Measurements from ENCODE around the gene PRSS57. TPM values are rescaled to one million over a fixed set of nuclear protein-coding genes. Genes with fewer than 3 reads are reported as not detected.
A peak's percentile ranks its signal among the peaks of the same experiment; 100 is the strongest.

The PRSS57 gene
- total and polyA plus RNA-seq, 2 of the 13 experiments (the other 11 are each of a cell fraction or from before 2014, with no cell fraction given), result 0.12 TPM; not detected in 1

GRCh38 chr19:737591-738093 is 42.4 kb upstream of the PRSS57 start:
- BruUV-seq (replicated peaks), result no TSS peak
- POLR2A ChIA-PET, result interaction anchor here (0.8 to 5.3 kb wide), 11 partner anchors 14 to 239 kb away, joined by 3 to 81 read pairs (median 8); partner anchors contain the start of genes MISP, PALM and RNF126
- TF ChIP-seq SNAPC2 (CRISPR knock-in tag; IDR thresholded peaks at IDR 0.05) (no peak), ZNF720 (CRISPR knock-in tag; IDR thresholded peaks at IDR 0.05) (no peak), MXD4 (CRISPR knock-in tag; IDR thresholded peaks at IDR 0.05) (0 out of 2 replicates have a peak, but pooled peaks have one; percentile 20), NCOA2 (CRISPR knock-in tag; IDR thresholded peaks at IDR 0.05) (no peak), BRD4 (CRISPR knock-in tag; IDR thresholded peaks at IDR 0.05) (0 out of 2 replicates have a peak, but pooled peaks have one; percentile 28), ZNF558 (CRISPR knock-in tag; IDR thresholded peaks at IDR 0.05; ENCODE audit: borderline replicate concordance) (no peak), TEF (CRISPR knock-in tag; IDR thresholded peaks at IDR 0.05) (no peak), MYC (CRISPR knock-in tag; IDR thresholded peaks at IDR 0.05; ENCODE audit: borderline replicate concordance) (0 out of 2 replicates have a peak, but pooled peaks have one; percentile 16), SMAD3 (CRISPR knock-in tag; IDR thresholded peaks at IDR 0.05) (no peak), XBP1 (CRISPR knock-in tag; IDR thresholded peaks at IDR 0.05) (no peak), ZNF460 (CRISPR knock-in tag; IDR thresholded peaks at IDR 0.05; ENCODE audit: borderline replicate concordance) (peak; percentile 76), HNRNPL (IDR thresholded peaks at IDR 0.05; ENCODE audit: low read depth, low read length) (0 out of 2 replicates have a peak, but pooled peaks have one; percentile 70), DMAP1 (CRISPR knock-in tag; IDR thresholded peaks at IDR 0.05) (no peak), SETDB1 (CRISPR knock-in tag; IDR thresholded peaks at IDR 0.05; ENCODE audit: borderline replicate concordance) (no peak), ZNF121 (CRISPR knock-in tag; IDR thresholded peaks at IDR 0.05) (no peak), SKI (IDR thresholded peaks at IDR 0.05; ENCODE audit: partially characterized antibody) (peak; percentile 10), WIZ (CRISPR knock-in tag; IDR thresholded peaks at IDR 0.05) (no peak)
- TF ChIP-seq, protein P1, sequence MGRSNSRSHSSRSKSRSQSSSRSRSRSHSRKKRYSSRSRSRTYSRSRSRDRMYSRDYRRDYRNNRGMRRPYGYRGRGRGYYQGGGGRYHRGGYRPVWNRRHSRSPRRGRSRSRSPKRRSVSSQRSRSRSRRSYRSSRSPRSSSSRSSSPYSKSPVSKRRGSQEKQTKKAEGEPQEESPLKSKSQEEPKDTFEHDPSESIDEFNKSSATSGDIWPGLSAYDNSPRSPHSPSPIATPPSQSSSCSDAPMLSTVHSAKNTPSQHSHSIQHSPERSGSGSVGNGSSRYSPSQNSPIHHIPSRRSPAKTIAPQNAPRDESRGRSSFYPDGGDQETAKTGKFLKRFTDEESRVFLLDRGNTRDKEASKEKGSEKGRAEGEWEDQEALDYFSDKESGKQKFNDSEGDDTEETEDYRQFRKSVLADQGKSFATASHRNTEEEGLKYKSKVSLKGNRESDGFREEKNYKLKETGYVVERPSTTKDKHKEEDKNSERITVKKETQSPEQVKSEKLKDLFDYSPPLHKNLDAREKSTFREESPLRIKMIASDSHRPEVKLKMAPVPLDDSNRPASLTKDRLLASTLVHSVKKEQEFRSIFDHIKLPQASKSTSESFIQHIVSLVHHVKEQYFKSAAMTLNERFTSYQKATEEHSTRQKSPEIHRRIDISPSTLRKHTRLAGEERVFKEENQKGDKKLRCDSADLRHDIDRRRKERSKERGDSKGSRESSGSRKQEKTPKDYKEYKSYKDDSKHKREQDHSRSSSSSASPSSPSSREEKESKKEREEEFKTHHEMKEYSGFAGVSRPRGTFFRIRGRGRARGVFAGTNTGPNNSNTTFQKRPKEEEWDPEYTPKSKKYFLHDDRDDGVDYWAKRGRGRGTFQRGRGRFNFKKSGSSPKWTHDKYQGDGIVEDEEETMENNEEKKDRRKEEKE (IDR thresholded peaks at IDR 0.05), result no peak
- TF ChIP-seq, protein P2, sequence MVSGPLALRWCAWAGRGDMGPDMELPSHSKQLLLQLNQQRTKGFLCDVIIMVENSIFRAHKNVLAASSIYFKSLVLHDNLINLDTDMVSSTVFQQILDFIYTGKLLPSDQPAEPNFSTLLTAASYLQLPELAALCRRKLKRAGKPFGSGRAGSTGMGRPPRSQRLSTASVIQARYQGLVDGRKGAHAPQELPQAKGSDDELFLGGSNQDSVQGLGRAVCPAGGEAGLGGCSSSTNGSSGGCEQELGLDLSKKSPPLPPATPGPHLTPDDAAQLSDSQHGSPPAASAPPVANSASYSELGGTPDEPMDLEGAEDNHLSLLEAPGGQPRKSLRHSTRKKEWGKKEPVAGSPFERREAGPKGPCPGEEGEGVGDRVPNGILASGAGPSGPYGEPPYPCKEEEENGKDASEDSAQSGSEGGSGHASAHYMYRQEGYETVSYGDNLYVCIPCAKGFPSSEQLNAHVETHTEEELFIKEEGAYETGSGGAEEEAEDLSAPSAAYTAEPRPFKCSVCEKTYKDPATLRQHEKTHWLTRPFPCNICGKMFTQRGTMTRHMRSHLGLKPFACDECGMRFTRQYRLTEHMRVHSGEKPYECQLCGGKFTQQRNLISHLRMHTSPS (CRISPR knock-in tag; IDR thresholded peaks at IDR 0.05; ENCODE audit: low read depth), result 0 out of 2 replicates have a peak, but pooled peaks have one; percentile 15
- TF ChIP-seq, protein P3, sequence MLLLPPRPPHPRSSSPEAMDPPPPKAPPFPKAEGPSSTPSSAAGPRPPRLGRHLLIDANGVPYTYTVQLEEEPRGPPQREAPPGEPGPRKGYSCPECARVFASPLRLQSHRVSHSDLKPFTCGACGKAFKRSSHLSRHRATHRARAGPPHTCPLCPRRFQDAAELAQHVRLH (CRISPR knock-in tag; IDR thresholded peaks at IDR 0.05; ENCODE audit: borderline replicate concordance, low read depth), result 0 out of 2 replicates have a peak, but pooled peaks have one; percentile 16

More at GRCh38 chr19:737591-738093, 42.4 kb upstream of the PRSS57 start:
- no peak overlapping the region for H2AFZ ChIP-seq (ENCODE audit: low read length)
- FAIRE-seq (no peak), DNase-seq (ENCODE audit: low spot score) (peak; percentile 41), ATAC-seq (peak; percentile 56)
- in situ Hi-C loops (cut with HindIII; ENCODE audit: extremely low pct_ligation_motif_present, low pct_unique_long_range_greater_than_20kb) (loop anchor here (10.0 kb wide), 1 partner anchor 153 kb away; the partner anchor contains the start of gene HCN2), intact Hi-C loops (cut with micrococcal nuclease; ENCODE audit: unreplicated experiment) (loop anchor here (2.0 kb wide), 1 partner anchor 15 kb away; no protein-coding TSS in a partner anchor)
- H3K4me3 ChIP-seq (replicated peaks in 1 of 3; ENCODE audit: insufficient read depth in 1 of 3, low read depth in 2 of 3, low read length in 3 of 3), result peak overlapping the region in 1 of 3 experiments; percentile 5; a peak in 1 of 6 replicates
- peaks cover 48% of the 10 kb centered on the region for H3K4me1 ChIP-seq (ENCODE audit: insufficient read depth, low read length)
- no peaks in the 10 kb centered on the region for H4K20me1 ChIP-seq (ENCODE audit: insufficient read depth, low read length)
- 51% methylated on average over 13 of the region's 22 CpGs for WGBS (ENCODE audit: low lambda C conversion rate)
- no peaks in the 10 kb centered on the region for H3K27me3 ChIP-seq (ENCODE audit: control insufficient read depth in 1 of 2, insufficient read depth in 2 of 2, low read length in 2 of 2)
- CTCF ChIA-PET (ENCODE audit: low intra/inter-chr PET ratio, low total read pairs), result interaction anchor here (1.3 kb wide), 1 partner anchor 73 kb away, joined by 4 read pairs; no protein-coding TSS in a partner anchor
- no peaks in the 10 kb centered on the region for H3K79me2 ChIP-seq (ENCODE audit: insufficient read depth, low read length)
- H3K36me3 ChIP-seq (replicated peaks in 1 of 2; ENCODE audit: control insufficient read depth in 1 of 2, insufficient read depth in 2 of 2, low read length in 2 of 2), result no peaks in the 10 kb centered on the region
- H3K9ac ChIP-seq (ENCODE audit: insufficient read depth, low read depth, low read length), result peak overlapping the region; percentile 47; the same call in 1 of the 2 replicates
- H3K4me2 ChIP-seq (ENCODE audit: low read depth, low read length), result peak overlapping the region; percentile 47; the same call in 1 of the 2 replicates
- no peaks in the 10 kb centered on the region for H3K9me3 ChIP-seq (ENCODE audit: low read length)
- peak overlapping the region; percentile 88 for H3K27ac ChIP-seq (ENCODE audit: extremely low read length, insufficient read depth, low read length)

Measured in HepG2 (cell line).